Amniotic stem cell (primary cell): ENCODE results near the gene ZNF438.

Source experiments
- DNase-seq: peaks from one replicate; lab custom pipeline; 2025; lab: John Stamatoyannopoulos, UW

ZNF438 gene

DNA sequence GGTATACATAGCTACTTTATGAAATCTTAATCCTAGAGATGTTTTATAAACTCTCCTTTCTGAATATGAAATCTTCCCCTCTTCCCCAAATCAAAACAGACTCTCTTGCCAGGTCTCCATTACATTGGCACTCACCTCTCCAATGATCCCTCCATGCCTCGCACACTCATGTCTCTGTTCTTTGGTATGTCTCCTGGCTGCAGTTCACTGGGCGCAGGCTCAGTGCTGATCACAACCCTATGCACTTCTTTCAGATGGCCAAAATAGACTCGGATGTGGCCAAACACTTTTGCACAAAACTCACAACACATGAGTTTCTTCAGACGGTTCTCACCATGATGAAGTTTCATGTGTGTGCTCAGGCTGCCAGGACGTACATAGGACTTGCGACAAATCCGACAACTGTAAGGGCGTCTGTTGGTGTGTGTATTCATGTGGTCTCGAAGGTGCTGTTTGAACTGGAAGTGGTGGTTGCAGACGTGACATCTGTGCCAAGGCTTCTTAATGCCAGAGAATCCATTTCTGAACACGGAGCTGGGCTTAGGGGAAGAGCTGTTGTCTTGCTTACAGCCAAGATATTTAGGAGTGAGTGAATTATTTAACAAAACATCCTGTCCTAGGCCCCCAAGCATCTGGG is 183.2 kb downstream of the ZNF438 start:
- DNase-seq, result no peak

- no peak for DNase-seq
Observed at GRCh38 chr10:30847642-30848041, 184.0 kb downstream of the ZNF438 start.

- DNase-seq, result no peak
Observed at GRCh38 chr10:30847199-30847598, 184.5 kb downstream of the ZNF438 start.

DNA sequence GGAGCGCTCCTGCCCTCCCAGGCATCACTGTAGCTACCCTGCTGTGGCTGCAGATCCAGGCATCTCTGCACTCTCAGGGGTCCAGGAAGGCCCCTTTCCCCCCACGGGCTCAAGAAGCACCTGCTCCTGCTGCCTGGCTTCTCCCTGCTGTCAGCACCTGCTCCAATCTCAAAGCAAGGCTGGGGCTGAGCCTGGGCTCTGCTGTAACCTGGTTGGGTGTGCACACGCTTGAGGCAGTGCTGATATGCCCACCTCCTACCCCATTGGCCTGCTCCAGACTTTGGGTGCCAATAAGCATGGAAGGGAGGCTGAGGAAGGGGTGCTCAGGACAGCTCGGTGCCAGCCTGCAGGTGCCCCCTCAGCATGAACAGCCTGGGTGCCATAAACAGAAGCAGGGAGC is 185.0 kb downstream of the ZNF438 start:
- DNase-seq, result no peak

GRCh38 chr10:30842894-30843293 is 188.8 kb downstream of the ZNF438 start:
- DNase-seq, result no peak

GRCh38 chr10:30842185-30842584 is 189.5 kb downstream of the ZNF438 start:
- no peak for DNase-seq

GRCh38 chr10:30840395-30841050 is 191.1 kb downstream of the ZNF438 start:
- no peak for DNase-seq

GRCh38 chr10:30839652-30840051 is 192.0 kb downstream of the ZNF438 start:
- DNase-seq, result no peak

GRCh38 chr10:30836406-30836805 is 195.3 kb downstream of the ZNF438 start:
- DNase-seq, result no peak

DNA sequence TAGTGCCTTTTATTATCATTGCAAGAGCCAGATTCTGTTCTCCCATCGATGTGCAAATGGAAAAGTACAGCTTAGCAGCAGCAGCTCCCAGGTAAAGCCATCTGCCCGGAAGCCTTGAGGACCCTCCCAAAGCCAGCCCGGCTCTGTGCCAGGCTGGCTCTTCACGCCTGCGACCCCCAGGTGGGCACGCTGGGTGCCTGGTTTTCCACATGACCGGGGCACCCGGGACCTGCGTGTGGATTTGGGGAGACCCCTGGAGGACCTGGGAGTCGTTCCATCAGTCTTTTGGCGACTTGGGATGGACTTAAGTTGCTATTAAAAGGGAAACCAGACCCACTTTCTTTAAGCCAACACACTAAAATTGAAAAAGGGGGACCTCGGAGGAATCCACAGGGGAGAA is 196.5 kb downstream of the ZNF438 start:
- DNase-seq, result no peak

GRCh38 chr10:30834651-30835050 is 197.0 kb downstream of the ZNF438 start:
- DNase-seq, result no peak

GRCh38 chr10:30834153-30834552 is 197.5 kb downstream of the ZNF438 start:
- DNase-seq, result no peak

DNA sequence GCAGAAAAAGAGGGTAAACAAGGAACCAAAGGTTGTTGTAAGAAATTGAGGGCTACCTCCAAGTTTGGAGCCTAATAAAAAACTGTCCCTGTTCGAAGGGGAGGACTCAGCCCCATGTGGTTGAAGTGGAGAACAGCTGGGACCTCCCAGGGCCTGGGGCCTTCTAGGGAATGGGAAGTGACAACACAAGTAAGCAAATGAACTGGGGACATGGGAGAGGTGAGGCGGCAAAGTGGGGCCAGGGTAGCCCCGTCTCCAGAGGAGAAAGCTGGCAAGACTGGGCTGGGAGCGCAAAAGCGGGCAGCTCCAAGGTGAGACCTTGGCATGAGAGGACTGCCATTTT is 198.1 kb downstream of the ZNF438 start:
- no peak for DNase-seq

GRCh38 chr10:30832749-30833627 is 198.7 kb downstream of the ZNF438 start:
- DNase-seq, result no peak

DNA sequence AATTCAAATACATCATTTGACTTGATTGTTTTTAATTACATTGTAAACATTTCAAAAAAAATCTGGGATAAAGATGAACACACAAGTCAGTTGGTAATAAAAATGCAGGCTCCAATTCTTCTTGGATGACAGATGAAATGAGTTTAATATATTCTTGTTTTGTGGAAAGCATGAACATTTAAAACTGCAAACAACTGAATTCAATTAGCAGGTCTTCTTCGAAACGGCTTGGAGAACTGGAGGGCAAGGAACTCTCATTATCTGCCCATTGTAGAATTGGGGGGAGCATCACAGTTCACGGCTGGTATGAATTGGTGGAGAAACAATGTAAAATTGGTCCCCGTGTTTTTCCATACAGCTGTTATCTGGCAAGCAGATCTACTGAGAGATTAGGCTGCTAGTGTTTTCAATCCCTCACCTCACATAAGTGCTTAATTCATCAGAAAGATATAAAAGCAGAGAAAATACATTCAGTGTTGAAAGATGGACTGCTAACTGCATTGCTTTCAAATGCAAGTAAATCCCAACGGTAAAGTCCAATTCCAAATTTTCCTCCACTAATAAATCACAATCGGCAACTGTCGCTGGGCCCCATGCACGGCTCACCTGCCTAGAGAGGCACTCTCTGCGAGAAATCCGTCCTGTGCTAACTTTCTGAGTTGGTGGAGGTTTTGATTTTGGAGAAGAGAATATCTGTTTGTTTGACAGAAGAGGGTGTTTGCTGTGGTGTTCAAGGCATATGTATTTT is 199.5 kb downstream of the ZNF438 start:
- no peak for DNase-seq

DNA sequence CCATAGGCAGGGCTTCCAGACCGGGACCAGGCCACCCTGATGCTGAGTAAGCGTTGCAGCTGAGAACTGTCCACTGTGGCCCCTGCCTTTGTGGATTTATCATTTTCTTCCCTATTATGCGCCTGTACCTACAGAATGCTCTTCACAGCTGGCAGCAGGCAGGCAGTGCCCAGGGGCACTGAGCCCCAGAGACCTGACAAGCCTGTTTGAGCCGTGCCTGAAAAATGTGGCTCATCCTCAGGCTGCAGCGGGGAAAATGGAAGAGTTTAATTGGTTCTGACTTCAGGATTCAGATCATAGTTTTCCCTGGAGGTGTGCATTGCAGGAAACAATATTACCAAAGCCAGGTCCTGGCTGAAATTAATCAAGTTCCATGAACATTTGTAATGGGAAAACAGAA is 200.2 kb downstream of the ZNF438 start:
- no peak for DNase-seq

- DNase-seq, result no peak
Observed at GRCh38 chr10:30830315-30831230, 201.1 kb downstream of the ZNF438 start.

DNA sequence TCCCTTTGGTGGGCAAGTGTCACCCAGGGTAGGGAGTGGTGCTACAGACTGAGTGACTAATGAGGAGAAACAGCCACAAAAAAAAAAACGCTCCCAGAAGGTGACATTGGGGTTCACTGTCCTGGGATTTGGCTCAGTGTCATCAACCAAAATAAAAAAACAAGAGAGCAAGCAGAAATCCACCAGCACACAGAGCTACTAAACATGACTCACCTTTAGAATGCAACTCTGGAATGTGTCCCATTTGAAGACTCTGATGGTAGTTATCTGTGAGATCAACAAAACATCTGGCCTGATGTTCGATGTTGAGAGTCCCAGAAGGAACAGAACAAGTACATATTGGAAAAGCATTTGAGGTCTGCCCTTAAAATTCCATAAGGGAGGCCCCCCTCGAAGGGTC is 201.8 kb downstream of the ZNF438 start:
- DNase-seq, result no peak

DNA sequence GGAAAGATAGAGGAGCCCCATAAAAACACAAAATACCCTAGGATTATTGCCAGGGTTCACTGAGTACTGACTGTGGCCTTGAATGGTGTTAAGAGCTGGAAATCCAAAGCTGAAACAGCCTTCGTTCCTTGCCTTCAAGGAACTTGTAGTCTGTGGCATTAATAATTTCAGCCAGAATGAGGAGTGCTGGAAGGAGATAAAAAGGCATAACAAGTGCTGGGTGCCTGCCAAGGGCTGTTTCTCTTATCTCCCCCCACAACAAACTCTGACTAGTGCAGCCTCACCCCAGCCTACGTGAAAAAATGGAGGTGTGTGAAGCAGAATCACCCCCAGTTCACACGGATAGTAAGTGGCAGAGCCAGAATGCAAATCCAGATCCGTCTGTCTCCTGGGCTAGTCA is 203.0 kb downstream of the ZNF438 start:
- no peak for DNase-seq

DNA sequence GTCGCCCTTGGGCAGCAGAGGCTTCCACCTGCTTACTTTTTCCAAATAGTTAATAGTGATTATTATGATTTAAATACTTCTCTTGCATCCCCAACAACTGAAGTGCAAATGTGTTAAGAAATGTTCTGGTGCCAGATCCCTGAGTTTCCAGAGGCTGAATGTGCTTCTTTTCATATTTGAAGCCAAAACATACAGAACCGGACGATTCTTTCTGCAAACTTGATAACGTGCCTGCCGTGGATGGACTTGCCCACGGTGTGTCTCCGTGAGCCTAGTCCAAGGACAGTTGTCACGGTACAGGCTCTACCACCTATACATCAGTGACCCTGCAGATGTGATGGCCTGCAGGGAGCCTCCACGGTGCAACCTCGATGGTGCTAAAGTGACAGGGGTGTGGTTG is 203.5 kb downstream of the ZNF438 start:
- DNase-seq, result no peak

DNA sequence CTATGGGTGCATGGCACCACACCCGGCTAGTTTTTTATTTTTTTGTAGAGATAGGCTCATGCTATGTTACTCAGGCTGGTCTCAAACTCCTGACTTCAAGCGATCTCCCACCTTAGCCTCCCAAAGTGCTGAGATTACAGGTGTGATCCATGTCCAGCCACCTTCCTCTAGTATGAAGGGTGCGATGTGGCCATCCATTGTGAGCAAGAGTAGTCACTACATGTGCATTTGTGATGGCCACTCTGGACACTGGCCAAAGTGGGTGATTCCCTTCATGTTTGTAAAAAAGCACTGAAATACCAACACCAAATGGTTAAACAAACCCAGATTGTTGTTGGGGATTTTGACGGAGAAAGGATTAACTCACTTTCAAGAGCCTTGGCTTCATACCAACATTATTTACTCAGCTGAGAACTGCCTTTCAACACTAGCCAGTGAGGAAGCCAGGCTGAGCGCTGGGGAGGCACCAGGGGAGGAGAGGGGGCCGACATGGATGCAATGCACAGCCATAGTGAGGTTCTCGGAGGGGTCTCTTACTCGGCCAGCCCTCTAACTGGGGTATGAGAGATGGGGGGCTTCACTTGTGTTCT is 204.0 kb downstream of the ZNF438 start:
- no peak for DNase-seq
